Duodenal mucosa (tissue), 2 donors: ENCODE measurements around the gene PLEKHG2.
A peak's percentile ranks its signal among the peaks of the same experiment; 100 is the strongest.

ENCODE experiments used
- H3K27ac ChIP-seq: one replicate; pipeline ENCODE4 v1.7.0; 2013; ENCODE audit warnings: low read depth, low read length
- H3K27me3 ChIP-seq, 2 donors: one replicate each; pipeline ENCODE4 v1.7.0; 2013; ENCODE audit warnings: low read length in 2 of 2, control low read depth in 1 of 2; ENCODE audit not compliant: insufficient read depth in 2 of 2, control insufficient read depth in 1 of 2
- H3K36me3 ChIP-seq, 2 donors: one replicate each; pipeline ENCODE4 v1.7.0; 2013; ENCODE audit warnings: low read length in 2 of 2, control low read depth in 1 of 2; ENCODE audit not compliant: insufficient read depth in 2 of 2, control insufficient read depth in 1 of 2
- H3K4me1 ChIP-seq, 2 donors: one replicate each; pipeline ENCODE4 v1.7.0; 2013; ENCODE audit warnings: low read length in 2 of 2, control low read depth in 1 of 2; ENCODE audit not compliant: insufficient read depth in 2 of 2, control insufficient read depth in 1 of 2
- H3K4me3 ChIP-seq, 2 donors: one replicate each; pipeline ENCODE4 v1.7.0; 2013; ENCODE audit warnings: low read length in 2 of 2, low read depth in 1 of 2
- H3K9ac ChIP-seq, 2 donors: one replicate each; pipeline ENCODE4 v1.7.0; 2013; ENCODE audit warnings: low read length in 2 of 2, low read depth in 1 of 2
- H3K9me3 ChIP-seq, 2 donors: one replicate each; pipeline ENCODE4 v1.7.0; 2013; ENCODE audit warnings: low read length in 2 of 2, control low read depth in 1 of 2; ENCODE audit not compliant: control insufficient read depth in 1 of 2

Gene PLEKHG2

GRCh38 chr19:39423258-39424086 is 11.0 kb downstream of the PLEKHG2 start:
- Histone ChIP-seq H3K4me3 (no peak overlapping the region), H3K36me3 (peaks cover 0 to 9% of the 10 kb centered on the region in 2 donors)

GRCh38 chr19:39424934-39425333 is 12.5 kb downstream of the PLEKHG2 start:
- Histone ChIP-seq H3K9me3 (no peaks in the 10 kb centered on the region), H3K27me3 (no peaks in the 10 kb centered on the region), H3K9ac (no peak overlapping the region), H3K27ac (no peak overlapping the region), H3K4me1 (peaks cover 0 to 5% of the 10 kb centered on the region in 2 donors), H3K36me3 (peaks cover 0 to 5% of the 10 kb centered on the region in 2 donors), H3K4me3 (no peak overlapping the region)

More at GRCh38 chr19:39423258-39424086, 11.0 kb downstream of the PLEKHG2 start:
- Histone ChIP-seq H3K27ac (no peak overlapping the region), H3K27me3 (no peaks in the 10 kb centered on the region), H3K9ac (no peak overlapping the region), H3K4me1 (no peaks in the 10 kb centered on the region), H3K9me3 (no peaks in the 10 kb centered on the region)

GRCh38 chr19:39425744-39426143 is 13.3 kb downstream of the PLEKHG2 start:
- peaks cover 0 to 5% of the 10 kb centered on the region in 2 donors for H3K36me3 ChIP-seq
- no peak overlapping the region for H3K27ac ChIP-seq
- no peak overlapping the region for H3K4me3 ChIP-seq

GRCh38 chr19:39426170-39426569 is 13.7 kb downstream of the PLEKHG2 start:
- H3K27me3 ChIP-seq, result no peaks in the 10 kb centered on the region
- H3K4me1 ChIP-seq, result peaks cover 0 to 11% of the 10 kb centered on the region in 2 donors
- H3K27ac ChIP-seq, result no peak overlapping the region
- no peak overlapping the region for H3K9ac ChIP-seq
- no peak overlapping the region for H3K4me3 ChIP-seq
- no peaks in the 10 kb centered on the region for H3K9me3 ChIP-seq
- peaks cover 0 to 5% of the 10 kb centered on the region in 2 donors for H3K36me3 ChIP-seq

More at GRCh38 chr19:39425744-39426143, 13.3 kb downstream of the PLEKHG2 start:
- peaks cover 0 to 8% of the 10 kb centered on the region in 2 donors for H3K4me1 ChIP-seq
- no peak overlapping the region for H3K9ac ChIP-seq
- no peaks in the 10 kb centered on the region for H3K9me3 ChIP-seq
- no peaks in the 10 kb centered on the region for H3K27me3 ChIP-seq

- H3K4me3 ChIP-seq, result no peak overlapping the region
- H3K9ac ChIP-seq, result no peak overlapping the region
- H3K36me3 ChIP-seq, result peaks cover 0 to 10% of the 10 kb centered on the region in 2 donors
- H3K9me3 ChIP-seq, result no peaks in the 10 kb centered on the region
- no peak overlapping the region for H3K27ac ChIP-seq
- H3K27me3 ChIP-seq, result no peaks in the 10 kb centered on the region
- H3K4me1 ChIP-seq, result peaks cover 0 to 13% of the 10 kb centered on the region in 2 donors
Observed at GRCh38 chr19:39427707-39428106, 15.2 kb downstream of the PLEKHG2 start.

GRCh38 chr19:39428283-39429112 is 16.0 kb downstream of the PLEKHG2 start:
- peaks cover 0 to 16% of the 10 kb centered on the region in 2 donors for H3K4me1 ChIP-seq
- peaks cover 8 to 18% of the 10 kb centered on the region in 2 donors for H3K36me3 ChIP-seq
- peak overlapping the region; percentile 33 for H3K27ac ChIP-seq
- no peaks in the 10 kb centered on the region for H3K9me3 ChIP-seq
- H3K4me3 ChIP-seq, result no peak overlapping the region
- no peaks in the 10 kb centered on the region for H3K27me3 ChIP-seq
- no peak overlapping the region for H3K9ac ChIP-seq

GRCh38 chr19:39430675-39431593 is 18.5 kb downstream of the PLEKHG2 start:
- Histone ChIP-seq H3K9ac (no peak overlapping the region), H3K27me3 (no peaks in the 10 kb centered on the region), H3K4me3 (peak overlapping the region in 1 of 2 donors; percentile 34), H3K4me1 (peaks cover 12 to 36% of the 10 kb centered on the region in 2 donors), H3K9me3 (no peaks in the 10 kb centered on the region), H3K36me3 (peaks cover 14 to 24% of the 10 kb centered on the region in 2 donors), H3K27ac (peak overlapping the region; percentile 53)

- H3K9me3 ChIP-seq, result no peaks in the 10 kb centered on the region
- no peak overlapping the region for H3K27ac ChIP-seq
- no peaks in the 10 kb centered on the region for H3K27me3 ChIP-seq
- no peak overlapping the region for H3K9ac ChIP-seq
- H3K36me3 ChIP-seq, result peaks cover 14 to 24% of the 10 kb centered on the region in 2 donors
- no peak overlapping the region for H3K4me3 ChIP-seq
- H3K4me1 ChIP-seq, result peaks cover 19 to 41% of the 10 kb centered on the region in 2 donors
Observed at GRCh38 chr19:39432677-39433025, 20.2 kb downstream of the PLEKHG2 start.

- Histone ChIP-seq H3K4me1 (peaks cover 19 to 40% of the 10 kb centered on the region in 2 donors), H3K27me3 (no peaks in the 10 kb centered on the region), H3K9ac (peak overlapping the region in 1 of 2 donors; percentile 37), H3K27ac (no peak overlapping the region), H3K36me3 (peaks cover 14 to 24% of the 10 kb centered on the region in 2 donors), H3K4me3 (no peak overlapping the region), H3K9me3 (no peaks in the 10 kb centered on the region)
Observed at GRCh38 chr19:39433480-39434079, 21.1 kb downstream of the PLEKHG2 start.
